ENCODE data around the gene PIEZO2.
"Not testable (repeated sequence)": the region's sequence is repeated elsewhere in the genome, so short reads cannot be mapped to it uniquely, and the experiment has no call there.

GRCh38 chr18:10629076-10629475 lies 520.3 kb downstream of the PIEZO2 start:
- not testable (repeated sequence) for TF ChIP-seq POLR2AphosphoS5 (IDR thresholded peaks at IDR 0.05; ENCODE audit: low read depth, low read length); POLR2A (IDR thresholded peaks at IDR 0.05; ENCODE audit: low read depth, low read length); TAF1 (IDR thresholded peaks at IDR 0.05; ENCODE audit: borderline replicate concordance, low read depth, low read length)

Data from GM12892 (cell line).